ENCODE data around the gene OR52M1.

Gene OR52M1

GRCh38 chr11:4565371-4565770 lies 20.4 kb downstream of the OR52M1 start:
- no peak for DNase-seq (ENCODE audit: low read depth, low spot score)

GRCh38 chr11:4569075-4569474 lies 24.1 kb downstream of the OR52M1 start:
- DNase-seq (ENCODE audit: low read depth, low spot score) = no peak

GRCh38 chr11:4576880-4577279 lies 31.9 kb downstream of the OR52M1 start:
- no peak for DNase-seq (ENCODE audit: low read depth, low spot score)

GRCh38 chr11:4577761-4578160 lies 32.8 kb downstream of the OR52M1 start:
- no peak for DNase-seq (ENCODE audit: low read depth, low spot score)

- no peak for DNase-seq (ENCODE audit: low read depth, low spot score)
Measured at GRCh38 chr11:4578624-4579023, 33.6 kb downstream of the OR52M1 start.

- no peak for DNase-seq (ENCODE audit: low read depth, low spot score)
Measured at GRCh38 chr11:4580124-4580523, 35.1 kb downstream of the OR52M1 start.

GRCh38 chr11:4581443-4581842 lies 36.5 kb downstream of the OR52M1 start, which contains the start of gene OR52I2:
Gene OR52I2 (plus strand): TSS chr11:4581743.
- DNase-seq (ENCODE audit: low read depth, low spot score) = no peak

GRCh38 chr11:4589017-4589416 lies 44.0 kb downstream of the OR52M1 start:
- no peak for DNase-seq (ENCODE audit: low read depth, low spot score)

GRCh38 chr11:4593739-4594138 lies 48.7 kb downstream of the OR52M1 start, which contains the start of gene OR52I1:
Gene OR52I1 (plus strand): TSS chr11:4594039. CDS start chr11:4594039, 0 bp downstream.
- DNase-seq (ENCODE audit: low read depth, low spot score) = no peak

Measured in astrocyte of the hippocampus (primary cell).